ENCODE data around the gene CRYL1. TPM values are rescaled to one million over a fixed set of nuclear protein-coding genes. Genes with fewer than 3 reads are reported as not detected.

The CRYL1 gene
- total RNA-seq, result 14.3 TPM

- DNase-seq (ENCODE audit: low spot score in 2 of 2) (peak; percentile 77 to 84), FAIRE-seq (no peak)
Observed at GRCh38 chr13:20525601-20526544, at the start of gene CRYL1. Gene CRYL1, minus strand, starts transcription at chr13:20525857. Its CDS starts 63 bp downstream, at chr13:20525794.

- DNase-seq (ENCODE audit: low spot score in 2 of 2), result no peak
- no peak for FAIRE-seq
Observed at GRCh38 chr13:20573636-20574035, 48.0 kb upstream of the CRYL1 start.

GRCh38 chr13:20573186-20573585 lies 47.5 kb upstream of the CRYL1 start:
- DNase-seq (ENCODE audit: low spot score in 2 of 2), result no peak
- FAIRE-seq, result no peak

- DNase-seq (ENCODE audit: low spot score in 2 of 2), result no peak
- no peak for FAIRE-seq
Observed at GRCh38 chr13:20571676-20572075, 46.0 kb upstream of the CRYL1 start.

GRCh38 chr13:20570517-20570916 lies 44.9 kb upstream of the CRYL1 start:
- FAIRE-seq (no peak), DNase-seq (ENCODE audit: low spot score in 2 of 2) (no peak)

GRCh38 chr13:20567881-20568528 lies 42.3 kb upstream of the CRYL1 start:
- FAIRE-seq, result no peak

GRCh38 chr13:20566898-20567874 lies 41.5 kb upstream of the CRYL1 start, which contains the start of gene IFT88:
Gene IFT88, plus strand, starts transcription at chr13:20567157. Its CDS starts 7,229 bp downstream, at chr13:20574386.
- FAIRE-seq (no peak), DNase-seq (ENCODE audit: low spot score in 2 of 2) (peak; percentile 89 to 91)

More at GRCh38 chr13:20567881-20568528, 42.3 kb upstream of the CRYL1 start:
- DNase-seq (ENCODE audit: low spot score in 2 of 2), result no peak

- FAIRE-seq, result no peak
Observed at GRCh38 chr13:20566468-20566897, 40.8 kb upstream of the CRYL1 start.

GRCh38 chr13:20565115-20565736 lies 39.6 kb upstream of the CRYL1 start:
- DNase-seq (ENCODE audit: low spot score in 2 of 2) (no peak), FAIRE-seq (no peak)

More at GRCh38 chr13:20566468-20566897, 40.8 kb upstream of the CRYL1 start:
- no peak for DNase-seq (ENCODE audit: low spot score in 2 of 2)

GRCh38 chr13:20561741-20562140 lies 36.1 kb upstream of the CRYL1 start:
- FAIRE-seq (no peak), DNase-seq (ENCODE audit: low spot score in 2 of 2) (no peak)

GRCh38 chr13:20559659-20560356 lies 34.2 kb upstream of the CRYL1 start:
- no peak for DNase-seq (ENCODE audit: low spot score in 2 of 2)
- no peak for FAIRE-seq

- FAIRE-seq, result no peak
- DNase-seq (ENCODE audit: low spot score in 2 of 2), result no peak
Observed at GRCh38 chr13:20558982-20559381, 33.3 kb upstream of the CRYL1 start.

- peak; percentile 50 to 51 for DNase-seq (ENCODE audit: low spot score in 2 of 2)
Observed at GRCh38 chr13:20553311-20553710, 27.7 kb upstream of the CRYL1 start.

GRCh38 chr13:20550799-20551198 lies 25.1 kb upstream of the CRYL1 start:
- no peak for DNase-seq (ENCODE audit: low spot score in 2 of 2)

More at GRCh38 chr13:20553311-20553710, 27.7 kb upstream of the CRYL1 start:
- peak; percentile 39 for FAIRE-seq

GRCh38 chr13:20547479-20547908 lies 21.8 kb upstream of the CRYL1 start:
- FAIRE-seq (no peak), DNase-seq (ENCODE audit: low spot score in 2 of 2) (no peak)

More at GRCh38 chr13:20550799-20551198, 25.1 kb upstream of the CRYL1 start:
- no peak for FAIRE-seq

GRCh38 chr13:20546556-20546955 lies 20.9 kb upstream of the CRYL1 start:
- FAIRE-seq (no peak), DNase-seq (ENCODE audit: low spot score in 2 of 2) (no peak)

- no peak for DNase-seq (ENCODE audit: low spot score in 2 of 2)
- no peak for FAIRE-seq
Observed at GRCh38 chr13:20544201-20544923, 18.7 kb upstream of the CRYL1 start.

GRCh38 chr13:20536992-20537391 lies 11.3 kb upstream of the CRYL1 start:
- no peak for FAIRE-seq
- DNase-seq (ENCODE audit: low spot score in 2 of 2), result no peak
